Calu3 (cell line): ENCODE results near the gene KBTBD13. TPM values are rescaled to one million over a fixed set of nuclear protein-coding genes. Genes with fewer than 3 reads are reported as not detected.
A peak's percentile ranks its signal among the peaks of the same experiment; 100 is the strongest.

Experiments
- BruUV-seq: library from RNA; stranded (reverse); fragments of 400-500 nt; replicated peaks from 2 replicates; lab custom pipeline; 2021; lab: Mats Ljungman, UMichigan
- CTCF ChIA-PET: fragments of 300-600 bp; sonication (Branson Sonifier 250); formaldehyde crosslinking; loops from one replicate; lab custom pipeline; 2022; ENCODE audit warnings: antibody characterized with exemption; lab: Charles Lee
- DNase-seq: peaks from one replicate; pipeline ENCODE4 v3.0.0; 2022
- H3K27ac Mint-ChIP-seq: one replicate; pipeline ENCODE4 v1.8.0; 2022; ENCODE audit warnings: mixed read lengths; ENCODE audit not compliant: unreplicated experiment
- H3K27me3 Mint-ChIP-seq: one replicate; pipeline ENCODE4 v1.8.0; 2022; ENCODE audit warnings: mixed read lengths; ENCODE audit not compliant: unreplicated experiment
- H3K36me3 Mint-ChIP-seq: one replicate; pipeline ENCODE4 v1.8.0; 2022; ENCODE audit warnings: mild to moderate bottlenecking, moderate library complexity, mixed read lengths; ENCODE audit not compliant: insufficient read depth, unreplicated experiment
- H3K4me1 Mint-ChIP-seq: one replicate; pipeline ENCODE4 v1.8.0; 2022; ENCODE audit warnings: mild to moderate bottlenecking, low read depth, mixed read lengths; ENCODE audit not compliant: unreplicated experiment
- H3K4me3 Mint-ChIP-seq: one replicate; pipeline ENCODE4 v1.8.0; 2022; ENCODE audit warnings: mild to moderate bottlenecking, low read depth, moderate library complexity, mixed read lengths; ENCODE audit not compliant: unreplicated experiment
- H3K9me3 Mint-ChIP-seq: one replicate; pipeline ENCODE4 v1.8.0; 2022; ENCODE audit warnings: low read depth, mixed read lengths; ENCODE audit not compliant: unreplicated experiment
- CTCF ChIP-seq: fragments of 200-600 bp; IDR thresholded peaks from one replicate; pipeline ENCODE4 v1.8.0; 2022; ENCODE audit warnings: antibody characterized with exemption; ENCODE audit not compliant: unreplicated experiment
- intact Hi-C: fragments of 100-400 bp; cut with micrococcal nuclease; formaldehyde crosslinking; loops from one replicate; pipeline ENCODE4 v1.10.0; 2022; ENCODE audit not compliant: unreplicated experiment
- total RNA-seq: library from RNA; stranded (reverse); gene quantifications from 2 replicates; pipeline ENCODE4 v1.2.3, GENCODE V29; 2022

The KBTBD13 gene
- total RNA-seq, 1 experiment from 2014 or later = not detected

- intact Hi-C loops = no loop called here
- CTCF ChIA-PET = interaction anchor here (2.2 kb wide), 1 partner anchor 43 kb away, joined by 6 read pairs; no protein-coding TSS in a partner anchor
- H3K27ac Mint-ChIP-seq = no peak overlapping the region
These were observed 890 bp downstream of the KBTBD13 start for GRCh38 chr15:65077291-65077980.

GRCh38 chr15:65077981-65078352 is 1.4 kb downstream of the KBTBD13 start:
- DNase-seq = peak; percentile 84
- Mint-ChIP-seq H3K27ac (no peak overlapping the region), H3K4me1 (peaks cover 11% of the 10 kb centered on the region), H3K4me3 (no peak overlapping the region), H3K27me3 (peaks cover 29% of the 10 kb centered on the region), H3K36me3 (no peaks in the 10 kb centered on the region), H3K9me3 (no peaks in the 10 kb centered on the region)
- CTCF ChIA-PET = interaction anchor here (0.6 to 2.2 kb wide), 5 partner anchors 9 to 44 kb away, joined by 3 to 10 read pairs (median 5); no protein-coding TSS in a partner anchor
- intact Hi-C loops = loop anchor here (2.0 kb wide), 2 partner anchors 23 to 45 kb away; no protein-coding TSS in a partner anchor
- no TSS peak for BruUV-seq
- TF ChIP-seq CTCF = peak; percentile 73

More at GRCh38 chr15:65077291-65077980, 890 bp downstream of the KBTBD13 start:
- Mint-ChIP-seq H3K4me1 (peaks cover 6% of the 10 kb centered on the region), H3K27me3 (peaks cover 23% of the 10 kb centered on the region), H3K4me3 (no peak overlapping the region), H3K9me3 (no peaks in the 10 kb centered on the region), H3K36me3 (no peaks in the 10 kb centered on the region)
- BruUV-seq = no TSS peak
- no peak for TF ChIP-seq CTCF
- no peak for DNase-seq

GRCh38 chr15:65079580-65079979 is 3.0 kb downstream of the KBTBD13 start:
- Mint-ChIP-seq H3K9me3 (no peaks in the 10 kb centered on the region), H3K27ac (no peak overlapping the region), H3K4me1 (peaks cover 13% of the 10 kb centered on the region), H3K4me3 (no peak overlapping the region), H3K27me3 (peaks cover 45% of the 10 kb centered on the region), H3K36me3 (no peaks in the 10 kb centered on the region)
- intact Hi-C loops = loop anchor here (2.0 kb wide), 2 partner anchors 25 to 47 kb away; no protein-coding TSS in a partner anchor
- TF ChIP-seq CTCF = no peak
- no TSS peak for BruUV-seq
- DNase-seq = no peak
- CTCF ChIA-PET = interaction anchor here (1.8 kb wide), 1 partner anchor 22 kb away, joined by 5 read pairs; no protein-coding TSS in a partner anchor

GRCh38 chr15:65081270-65081669 is 4.7 kb downstream of the KBTBD13 start:
- no peak overlapping the region for H3K4me3 Mint-ChIP-seq
- no peak for TF ChIP-seq CTCF
- no TSS peak for BruUV-seq
- no peak overlapping the region for H3K27ac Mint-ChIP-seq
- CTCF ChIA-PET = no interaction called here
- intact Hi-C loops = no loop called here
- H3K27me3 Mint-ChIP-seq = peaks cover 58% of the 10 kb centered on the region
- DNase-seq = no peak
- no peaks in the 10 kb centered on the region for H3K9me3 Mint-ChIP-seq
- no peaks in the 10 kb centered on the region for H3K36me3 Mint-ChIP-seq
- H3K4me1 Mint-ChIP-seq = peaks cover 13% of the 10 kb centered on the region
